Hematopoietic multipotent progenitor cell treated with erythropoietin and hydrocortisone succinate and interleukin-3 and kit ligand, for 17 days (in vitro differentiated cells): ENCODE measurements around the gene RNF25.

Source experiments
- DNase-seq: peaks from one replicate; pipeline ENCODE4 v3.0.0-alpha.2; 2015; ENCODE audit warnings: low spot score

Gene RNF25

DNA sequence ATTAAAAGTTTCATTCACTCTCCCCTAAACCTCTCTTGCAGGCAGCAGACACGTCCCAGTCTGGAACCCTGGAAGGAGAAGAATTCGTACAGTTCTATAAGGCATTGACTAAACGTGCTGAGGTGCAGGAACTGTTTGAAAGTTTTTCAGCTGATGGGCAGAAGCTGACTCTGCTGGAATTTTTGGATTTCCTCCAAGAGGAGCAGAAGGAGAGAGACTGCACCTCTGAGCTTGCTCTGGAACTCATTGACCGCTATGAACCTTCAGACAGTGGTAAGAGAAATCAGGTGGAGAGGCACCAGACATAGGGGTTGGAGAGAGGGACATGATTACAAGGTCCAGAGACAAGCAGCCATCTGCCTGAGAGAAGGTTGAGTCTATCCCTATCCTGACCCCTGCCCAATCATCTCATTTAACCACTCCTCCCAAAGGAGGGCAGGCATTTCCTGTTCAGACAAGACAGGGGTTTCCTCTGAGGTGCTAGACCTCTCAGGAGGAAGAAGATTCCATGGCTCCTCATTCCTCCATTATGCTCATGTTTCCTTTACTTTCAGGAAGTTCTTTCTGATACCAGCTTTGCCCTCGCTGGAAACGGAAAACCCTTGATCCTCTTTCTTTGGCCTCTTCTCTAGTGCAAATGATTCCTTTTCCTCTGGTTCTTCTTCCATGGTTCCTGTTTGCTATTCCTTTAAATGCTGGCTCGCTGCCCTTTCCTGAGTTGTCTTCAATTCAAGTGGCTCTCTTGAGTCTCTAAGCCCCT, 49.0 kb downstream of the RNF25 start:
- no peak for DNase-seq

- DNase-seq: no peak
These were observed 50.8 kb downstream of the RNF25 start for GRCh38 chr2:218621007-218621406.

- no peak for DNase-seq
These were observed 53.5 kb downstream of the RNF25 start for GRCh38 chr2:218618102-218618860.

GRCh38 chr2:218615868-218616315, 55.9 kb downstream of the RNF25 start:
- no peak for DNase-seq
